ENCODE measurements around the gene AKR1E2. TPM values are rescaled to one million over a fixed set of nuclear protein-coding genes. Genes with fewer than 3 reads are reported as not detected.

The AKR1E2 gene
- total and polyA plus RNA-seq, 9 of the 15 experiments (the other 6 are each of a cell fraction or from before 2014, with no cell fraction given): 4.2 to 16.6 (median 9.8) TPM

GRCh38 chr10:4825868-4826791 lies at the start of gene AKR1E2 (continued):
- TF ChIP-seq HMBOX1 (IDR thresholded peaks at IDR 0.05) (no peak), COPS2 (conservative IDR thresholded peaks at IDR 0.05) (no peak), PCBP2 (IDR thresholded peaks at IDR 0.05; ENCODE audit: low read depth, low read length, poor library complexity, severe bottlenecking) (no peak), JUND (IDR thresholded peaks at IDR 0.05; ENCODE audit: borderline replicate concordance, low read depth, low read length) (peak; percentile 23; the same call in 1 of the 2 replicates), JUND (tag; IDR thresholded peaks at IDR 0.05; ENCODE audit: borderline replicate concordance, low read depth, low read length) (no peak), RAD51 (IDR thresholded peaks at IDR 0.05; ENCODE audit: borderline replicate concordance, low read depth) (no peak), NCOA2 (IDR thresholded peaks at IDR 0.05; ENCODE audit: partially characterized antibody in 2 of 2) (no peak), GTF2B (IDR thresholded peaks at IDR 0.05; ENCODE audit: extremely low read depth, insufficient read length) (no peak), HNRNPLL (IDR thresholded peaks at IDR 0.05; ENCODE audit: low read depth, low read length, poor library complexity, severe bottlenecking) (no peak), MED1 (CRISPR knock-in tag; IDR thresholded peaks at IDR 0.05; ENCODE audit: borderline replicate concordance) (no peak), CTCFL (IDR thresholded peaks at IDR 0.05; ENCODE audit: borderline replicate concordance, insufficient read depth, low read depth, low read length, poor library complexity, severe bottlenecking) (no peak), POLR2A (conservative IDR thresholded peaks at IDR 0.05) (peak; percentile 79), SIN3B (IDR thresholded peaks at IDR 0.05; ENCODE audit: low read depth) (peak; percentile 62; the same call in 1 of the 2 replicates)
